Measurements from ENCODE around the gene FGD4. TPM values are rescaled to one million over a fixed set of nuclear protein-coding genes. Genes with fewer than 3 reads are reported as not detected.
A peak's percentile ranks its signal among the peaks of the same experiment; 100 is the strongest.

The FGD4 gene
- total RNA-seq (2014; rRNA removed; shearing (Covaris generic)), result 4.2 and 4.4 TPM in 2 replicates
- polyA plus RNA-seq (2014; cell fraction: nucleus; rRNA removed), result 2.0 and 2.9 TPM in 2 replicates

DNA sequence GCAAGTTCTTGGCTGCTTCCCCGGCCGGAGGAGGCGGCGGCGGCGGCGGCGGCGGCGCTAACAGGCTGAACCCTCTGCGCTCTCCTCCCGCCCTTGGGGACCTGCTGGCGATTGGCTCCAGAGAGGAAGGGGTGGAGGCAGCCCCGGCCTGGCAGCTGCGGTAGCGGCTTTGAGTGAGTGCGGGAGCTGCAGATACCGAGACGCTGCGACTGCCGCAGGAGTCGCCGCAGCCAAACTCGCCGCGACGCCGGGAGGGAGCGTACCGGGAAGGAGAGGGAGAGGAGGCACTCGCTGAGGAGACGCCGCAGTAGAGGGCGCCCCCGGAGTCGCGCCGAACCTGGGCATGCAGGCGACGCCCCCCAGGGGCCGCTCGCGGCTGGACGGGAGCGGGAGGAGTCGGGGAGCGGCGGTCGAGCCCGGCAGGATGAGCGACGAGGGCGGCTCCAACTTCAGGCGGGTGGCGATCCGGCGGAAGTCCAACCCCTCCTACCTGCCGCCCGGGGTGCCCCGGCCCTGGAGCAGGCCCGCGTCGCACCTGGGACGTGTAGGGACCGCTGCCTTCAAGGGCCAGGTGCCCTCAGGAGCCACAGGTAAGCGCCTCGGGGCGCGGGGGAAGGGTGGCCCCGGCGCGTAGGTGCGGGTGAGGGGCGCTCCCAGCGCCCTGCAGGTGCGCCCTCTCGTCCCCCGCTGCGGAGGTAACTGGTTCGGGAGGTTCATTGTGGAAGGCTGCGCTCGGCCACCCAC, at the start of gene FGD4:
Gene FGD4, plus strand, starts transcription at position 189 of the 744 bp plus-strand sequence.
- peak; percentile 78 for DNase-seq (ENCODE audit: extremely low read depth, low read depth)

GRCh38 chr12:32353540-32353939, 45.8 kb upstream of the FGD4 start:
- DNase-seq (ENCODE audit: extremely low read depth, low read depth), result no peak

DNA sequence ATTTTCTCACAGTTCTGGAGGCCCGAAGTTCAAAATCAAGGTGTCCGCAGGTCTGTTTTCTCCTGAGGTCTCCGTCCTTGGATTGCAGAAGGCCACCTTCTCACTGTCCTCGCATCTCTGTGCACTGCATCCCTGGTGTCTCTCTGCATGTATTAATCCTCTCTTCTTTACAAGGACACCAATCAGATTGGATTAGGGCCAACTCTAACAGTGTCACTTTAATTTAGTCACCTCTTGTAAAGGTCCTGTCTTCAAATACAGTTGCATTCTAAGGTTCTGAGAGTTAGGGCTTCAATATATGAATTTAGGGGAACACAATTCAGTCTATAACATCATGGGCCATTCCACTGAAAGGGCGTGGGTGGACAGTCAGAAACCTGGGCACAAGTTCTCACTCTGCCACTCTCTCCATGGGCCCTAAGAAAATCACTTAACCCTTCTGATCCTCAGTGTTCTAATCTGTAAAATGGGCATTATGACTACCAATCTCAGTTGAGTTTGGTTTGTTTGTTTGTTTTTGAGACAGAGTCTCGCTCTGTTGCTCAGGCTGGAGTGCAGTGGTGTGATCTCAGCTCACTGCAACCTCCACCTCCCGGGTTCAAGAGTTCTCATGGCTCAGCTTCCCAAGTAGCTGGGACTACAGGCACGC, 41.6 kb upstream of the FGD4 start:
- DNase-seq (ENCODE audit: extremely low read depth, low read depth), result no peak

GRCh38 chr12:32360956-32361355, 38.4 kb upstream of the FGD4 start:
- DNase-seq (ENCODE audit: extremely low read depth, low read depth), result no peak

- DNase-seq (ENCODE audit: extremely low read depth, low read depth), result no peak
Observed at GRCh38 chr12:32362892-32363291, 36.5 kb upstream of the FGD4 start.

DNA sequence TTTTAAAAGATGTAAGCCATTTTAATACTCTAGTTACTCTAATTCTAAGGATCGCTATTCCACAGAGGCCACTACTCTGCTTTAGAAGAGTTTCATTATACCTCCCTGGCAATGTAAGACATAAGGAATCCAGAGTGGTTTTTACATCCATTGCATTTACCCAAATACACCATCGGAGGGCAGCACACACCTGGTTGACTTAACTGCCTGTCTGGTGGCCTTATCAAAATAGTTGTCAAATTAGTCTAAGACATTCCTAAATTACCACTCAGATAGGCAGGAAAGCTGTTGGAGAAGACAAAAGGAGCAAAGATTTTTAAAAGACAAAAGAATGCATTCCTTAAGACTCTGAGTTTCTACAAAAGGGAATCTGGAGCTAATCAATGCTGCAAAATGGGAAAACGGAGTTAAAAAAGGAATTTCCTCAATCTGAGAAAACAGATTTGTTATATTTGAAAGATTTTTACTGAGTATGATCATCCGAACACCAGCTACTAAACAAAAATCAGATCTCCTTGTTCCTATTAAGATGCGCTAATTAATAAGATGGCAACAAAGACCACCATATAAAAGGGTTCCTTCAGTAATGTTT, 33.8 kb upstream of the FGD4 start:
- DNase-seq (ENCODE audit: extremely low read depth, low read depth), result peak; percentile 52

DNA sequence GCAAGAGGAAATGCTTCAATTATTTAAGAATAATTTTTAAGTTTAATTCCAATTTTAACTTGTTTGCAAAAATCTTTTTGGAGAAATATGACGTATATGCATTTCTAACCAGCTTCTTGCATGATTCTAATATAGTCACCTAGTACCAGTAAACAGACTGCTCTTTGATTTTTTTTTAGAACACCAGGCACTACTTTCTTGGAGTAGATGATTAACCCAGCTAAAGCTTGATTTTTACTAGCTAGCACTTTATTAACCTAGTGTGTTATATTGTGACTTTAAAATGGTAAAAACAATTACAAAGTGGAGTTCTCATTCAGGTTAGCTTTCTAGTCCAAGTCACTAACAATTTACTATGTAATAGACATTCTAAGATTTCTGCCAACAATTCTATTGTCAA, 32.6 kb upstream of the FGD4 start:
- no peak for DNase-seq (ENCODE audit: extremely low read depth, low read depth)

DNA sequence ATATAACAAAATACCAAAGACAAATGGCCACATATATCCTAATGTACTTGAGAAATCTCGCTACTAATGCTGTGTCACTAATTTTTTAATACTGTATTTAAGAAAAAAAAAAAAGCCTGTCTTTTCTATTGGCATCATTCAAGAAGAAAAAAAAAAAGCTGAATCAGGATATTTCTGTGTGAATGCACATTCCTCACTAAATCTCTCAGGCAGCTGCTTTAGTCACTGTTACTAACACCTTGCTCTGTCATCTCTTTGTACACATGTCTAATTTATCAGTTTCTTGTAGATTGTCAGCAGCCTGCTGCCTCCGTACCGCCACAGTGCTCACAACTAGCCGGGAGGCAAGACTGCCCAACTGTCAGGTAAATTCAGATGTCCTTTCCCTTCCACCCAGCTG, 32.0 kb upstream of the FGD4 start:
- DNase-seq (ENCODE audit: extremely low read depth, low read depth), result no peak

DNA sequence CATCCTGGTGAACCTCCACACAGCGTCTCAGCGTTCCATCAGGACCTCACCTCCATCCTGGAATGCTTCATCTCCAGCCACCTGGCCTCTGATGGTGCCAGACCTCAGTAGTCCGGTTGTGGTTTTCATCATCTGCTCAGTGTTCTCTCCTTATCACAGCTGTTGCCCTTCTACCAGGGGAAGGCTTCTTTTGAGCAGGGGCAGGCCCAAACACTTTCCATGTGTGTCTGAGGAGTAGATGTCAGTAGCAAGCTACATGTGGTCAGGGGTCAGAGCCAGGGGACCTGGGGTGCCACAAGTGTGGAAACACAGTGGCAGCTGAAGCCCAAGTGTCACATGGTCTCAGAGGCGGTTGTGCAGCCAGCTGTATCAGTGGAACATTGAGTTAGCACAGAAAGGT, 30.2 kb upstream of the FGD4 start:
- DNase-seq (ENCODE audit: extremely low read depth, low read depth), result no peak

- DNase-seq (ENCODE audit: extremely low read depth, low read depth), result no peak
Observed at GRCh38 chr12:32377344-32378055, 21.9 kb upstream of the FGD4 start.

DNA sequence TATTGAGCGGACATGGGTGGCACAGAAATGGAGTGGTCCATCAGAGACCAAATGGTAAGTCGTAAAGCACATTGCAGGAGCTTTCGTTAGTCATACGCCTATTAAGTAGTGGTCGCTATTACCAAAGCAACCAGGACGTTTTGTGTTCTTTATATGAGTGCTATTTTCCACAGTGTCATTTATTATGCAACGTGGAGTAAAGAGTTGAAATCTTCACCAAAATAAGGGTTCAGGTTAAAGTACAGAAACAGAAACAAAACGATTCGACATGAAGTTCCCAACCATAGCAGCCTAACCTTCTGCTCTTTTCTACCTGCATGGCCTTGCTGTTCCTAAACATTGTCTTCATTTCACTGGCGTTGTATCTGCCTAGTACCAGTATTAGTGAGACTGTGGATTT, 20.1 kb upstream of the FGD4 start:
- DNase-seq (ENCODE audit: extremely low read depth, low read depth), result no peak

DNA sequence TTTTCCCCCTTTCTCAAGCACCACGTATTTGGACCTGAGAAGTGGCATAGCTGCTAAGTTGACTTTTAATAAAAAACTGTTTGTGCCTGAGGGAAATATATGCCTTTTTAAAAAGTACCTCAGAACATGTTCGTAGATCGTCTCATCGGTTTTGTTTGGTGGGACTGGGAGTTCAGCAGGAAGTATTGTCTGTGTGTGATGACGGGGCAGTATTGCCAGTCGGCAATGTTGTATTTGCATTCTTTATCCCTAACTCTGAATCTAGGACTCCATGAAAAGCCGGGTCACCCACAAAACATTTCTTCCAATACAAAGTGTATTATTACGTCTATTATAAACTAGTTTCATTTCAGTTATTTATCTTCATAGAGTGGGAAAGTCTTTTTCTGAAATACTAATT, 19.7 kb upstream of the FGD4 start:
- no peak for DNase-seq (ENCODE audit: extremely low read depth, low read depth)

GRCh38 chr12:32382226-32382625, 17.1 kb upstream of the FGD4 start:
- DNase-seq (ENCODE audit: extremely low read depth, low read depth), result no peak

- no peak for DNase-seq (ENCODE audit: extremely low read depth, low read depth)
Observed at GRCh38 chr12:32390572-32391219, 8.7 kb upstream of the FGD4 start.

- DNase-seq (ENCODE audit: extremely low read depth, low read depth), result no peak
Observed at GRCh38 chr12:32395026-32395425, 4.3 kb upstream of the FGD4 start.

DNA sequence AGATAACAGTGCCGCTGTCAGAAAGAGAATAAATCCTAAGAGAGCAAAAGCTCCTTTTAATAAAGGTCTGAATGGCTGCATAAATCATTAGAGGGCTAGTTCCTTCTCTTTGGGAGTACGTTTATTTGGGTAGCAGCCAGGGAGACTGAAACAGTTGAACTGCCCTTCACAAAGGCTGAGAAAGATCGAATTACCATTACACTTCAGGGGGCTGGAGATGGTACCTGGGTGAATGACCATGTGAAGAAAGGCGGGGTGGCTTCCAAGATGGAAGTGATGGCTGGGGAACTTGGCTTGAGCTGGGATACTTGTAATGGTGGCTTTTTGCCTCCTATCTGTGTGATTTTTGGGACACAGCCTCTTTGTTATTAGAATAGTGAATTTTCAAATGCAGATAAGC, 1.7 kb upstream of the FGD4 start:
- no peak for DNase-seq (ENCODE audit: extremely low read depth, low read depth)

GRCh38 chr12:32398181-32398580, 1.2 kb upstream of the FGD4 start:
- no peak for DNase-seq (ENCODE audit: extremely low read depth, low read depth)

DNA sequence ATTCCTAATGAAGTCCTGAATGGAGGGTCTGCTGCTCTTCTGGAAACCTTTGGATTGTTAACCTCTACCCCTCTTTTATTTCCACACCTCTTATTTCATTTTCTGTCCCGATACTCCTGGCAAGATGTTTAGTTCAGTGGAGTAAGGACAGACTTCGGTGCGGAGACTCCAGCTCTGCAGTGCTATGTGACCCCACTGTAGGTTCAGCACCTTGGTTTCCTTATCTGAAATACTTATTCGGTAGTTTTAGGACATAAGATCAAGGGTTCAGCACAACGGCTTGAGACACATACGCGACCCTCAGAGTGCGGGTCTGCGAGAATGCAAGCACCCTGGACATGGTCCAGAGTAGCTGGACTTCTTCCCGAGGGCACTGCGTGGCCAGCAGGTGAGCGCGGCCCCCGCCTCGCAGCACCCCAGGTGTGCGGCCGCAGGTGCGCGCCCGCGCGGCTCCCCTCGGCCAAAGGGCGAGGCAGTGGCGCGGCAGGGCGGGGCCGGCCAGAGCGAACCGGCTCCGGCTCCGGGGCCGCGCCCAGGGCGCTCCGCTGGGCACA, 465 bp upstream of the FGD4 start:
- DNase-seq (ENCODE audit: extremely low read depth, low read depth), result no peak

DNA sequence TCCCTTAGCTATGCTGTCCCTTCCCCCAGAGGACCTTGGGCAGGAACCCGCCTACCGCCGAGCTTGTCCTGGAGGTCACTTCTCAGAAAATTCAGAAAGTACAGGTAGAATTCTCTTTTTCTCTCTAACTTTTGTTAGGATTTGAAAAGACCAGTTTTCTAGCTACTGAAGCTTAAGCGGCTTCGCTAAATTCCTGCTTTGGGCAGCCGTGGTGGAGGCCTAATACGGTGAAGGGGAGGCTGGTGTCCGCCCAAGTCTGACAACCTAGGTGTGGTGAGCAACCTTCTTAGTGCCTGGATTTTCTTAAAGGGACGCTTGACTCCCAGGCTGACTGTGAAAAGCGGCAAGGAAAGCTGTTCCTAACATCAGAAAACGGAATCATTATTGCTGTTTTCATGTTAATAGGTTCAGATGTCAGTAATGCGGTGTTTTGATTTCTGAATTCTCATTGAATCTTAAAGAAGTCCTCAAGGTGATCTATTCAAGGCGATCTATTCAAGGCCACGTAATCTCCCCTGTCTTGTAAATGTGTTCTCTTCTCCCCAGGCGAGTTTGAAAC, 835 bp downstream of the FGD4 start:
- no peak for DNase-seq (ENCODE audit: extremely low read depth, low read depth)

- DNase-seq (ENCODE audit: extremely low read depth, low read depth), result no peak
Observed at GRCh38 chr12:32400866-32401265, 1.5 kb downstream of the FGD4 start.
